ENCODE data around the gene ZNF639.
"Not testable (repeated sequence)": the region's sequence is repeated elsewhere in the genome, so short reads cannot be mapped to it uniquely, and the experiment has no call there.

Gene ZNF639, protein sequence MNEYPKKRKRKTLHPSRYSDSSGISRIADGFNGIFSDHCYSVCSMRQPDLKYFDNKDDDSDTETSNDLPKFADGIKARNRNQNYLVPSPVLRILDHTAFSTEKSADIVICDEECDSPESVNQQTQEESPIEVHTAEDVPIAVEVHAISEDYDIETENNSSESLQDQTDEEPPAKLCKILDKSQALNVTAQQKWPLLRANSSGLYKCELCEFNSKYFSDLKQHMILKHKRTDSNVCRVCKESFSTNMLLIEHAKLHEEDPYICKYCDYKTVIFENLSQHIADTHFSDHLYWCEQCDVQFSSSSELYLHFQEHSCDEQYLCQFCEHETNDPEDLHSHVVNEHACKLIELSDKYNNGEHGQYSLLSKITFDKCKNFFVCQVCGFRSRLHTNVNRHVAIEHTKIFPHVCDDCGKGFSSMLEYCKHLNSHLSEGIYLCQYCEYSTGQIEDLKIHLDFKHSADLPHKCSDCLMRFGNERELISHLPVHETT

DNA sequence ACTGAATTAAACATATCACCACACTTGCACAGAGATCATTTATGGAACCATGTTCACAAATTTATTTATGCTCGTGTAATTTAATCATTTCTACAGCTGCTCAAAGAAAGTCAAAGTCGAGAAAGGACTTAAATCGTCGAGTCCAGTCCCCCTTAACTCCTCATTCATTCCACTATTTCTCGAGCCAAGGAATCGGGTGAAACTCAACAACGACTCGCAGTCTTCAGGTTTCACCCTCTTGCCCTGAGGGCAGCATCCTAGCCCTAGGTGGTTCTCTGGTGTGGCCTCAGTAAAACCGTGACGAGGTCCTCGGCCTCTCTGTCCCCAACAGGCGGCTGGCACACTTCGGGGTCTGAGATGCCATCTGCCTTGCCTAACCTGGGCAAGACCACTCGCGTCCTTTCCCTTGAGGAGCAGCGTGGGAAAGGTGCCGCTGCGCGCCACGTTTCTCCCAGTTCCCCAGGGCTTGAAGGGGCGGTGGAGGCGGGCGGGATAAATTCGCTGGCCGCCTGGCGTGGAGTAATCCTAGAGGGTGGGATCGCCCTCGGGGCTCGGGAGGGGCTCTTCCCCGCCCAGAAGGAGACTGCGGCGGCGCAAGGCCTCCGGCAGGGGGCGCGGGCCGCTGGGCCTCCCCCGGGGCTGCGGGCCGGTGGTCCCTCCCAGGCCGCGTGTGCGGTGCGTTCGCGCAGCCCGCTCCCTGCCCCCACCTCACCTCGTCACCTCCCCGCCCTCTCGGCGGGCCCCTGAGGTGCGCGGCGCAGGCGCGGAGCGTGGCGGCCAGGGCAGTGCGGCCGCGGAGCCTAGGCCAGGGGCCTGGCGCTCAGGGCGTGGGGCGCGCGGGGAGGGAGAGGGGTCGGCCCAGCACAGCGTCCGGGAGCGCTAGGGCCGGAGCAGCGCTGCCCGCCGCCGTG is at the start of gene ZNF639:
Gene ZNF639 (plus strand): TSS at position 746 of the 911 bp plus-strand sequence. CDS start 5,263 bp downstream, outside the sequence.
- DNase-seq (ENCODE audit: low read depth in 2 of 2), result peak; percentile 67 to 75

DNA sequence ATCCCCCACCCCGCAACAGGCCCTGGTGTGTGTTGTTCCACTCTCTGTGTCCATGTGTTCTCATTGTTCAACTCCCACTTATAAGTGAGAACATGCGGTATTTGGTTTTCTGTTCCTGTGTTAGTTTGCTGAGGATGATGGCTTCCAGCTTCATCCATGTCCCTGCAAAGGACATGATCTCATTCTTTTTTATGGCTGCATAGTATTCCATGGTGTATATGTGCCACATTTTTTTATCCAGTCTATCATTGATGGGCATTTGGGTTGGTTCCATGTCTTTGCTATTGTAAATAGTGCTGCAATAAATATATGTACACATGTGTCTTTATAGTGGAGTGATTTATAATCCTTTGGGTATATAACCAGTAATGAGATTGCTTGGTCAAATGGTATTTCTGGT is 48.4 kb upstream of the ZNF639 start:
- not testable (repeated sequence) for DNase-seq (ENCODE audit: low read depth in 2 of 2)

DNA sequence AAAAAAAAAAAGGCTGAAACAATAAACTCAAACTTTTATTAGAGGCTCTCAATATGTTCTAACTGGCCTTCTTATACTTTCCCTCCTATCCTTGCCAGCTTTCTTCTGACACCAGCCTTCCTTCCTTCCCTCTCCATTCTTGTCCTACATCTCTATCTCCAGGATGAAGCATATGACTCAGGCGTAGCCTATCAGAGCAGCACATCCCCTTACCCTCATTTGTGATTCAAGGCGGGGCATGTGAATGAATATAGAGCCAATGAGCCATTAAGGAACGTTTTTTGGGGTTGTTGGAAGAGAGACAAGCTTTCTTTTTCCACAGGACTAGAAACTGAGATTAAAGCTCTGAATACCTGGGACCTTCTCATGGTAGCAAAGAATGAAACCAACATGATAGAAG is 46.8 kb upstream of the ZNF639 start:
- DNase-seq (ENCODE audit: low read depth in 2 of 2), result no peak

DNA sequence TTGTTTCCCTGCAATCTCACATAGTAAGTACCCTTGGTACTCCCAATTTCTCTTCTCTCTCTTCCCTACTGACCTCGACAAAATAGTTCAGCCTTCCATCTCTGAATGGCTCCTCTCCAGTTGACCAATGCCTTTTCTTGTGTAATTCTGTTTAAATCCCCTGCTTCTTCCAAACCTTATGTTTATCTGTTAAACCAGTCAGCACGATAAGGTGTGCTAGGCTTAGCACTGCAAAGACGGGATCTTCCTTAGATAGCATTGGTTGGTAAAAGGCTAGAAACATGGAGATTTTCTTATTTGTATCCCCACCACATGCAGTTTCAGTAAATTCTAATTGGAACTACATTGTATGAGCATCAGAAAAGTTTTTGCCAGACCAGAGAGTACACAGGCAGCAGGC is 46.1 kb upstream of the ZNF639 start:
- no peak for DNase-seq (ENCODE audit: low read depth in 2 of 2)

DNA sequence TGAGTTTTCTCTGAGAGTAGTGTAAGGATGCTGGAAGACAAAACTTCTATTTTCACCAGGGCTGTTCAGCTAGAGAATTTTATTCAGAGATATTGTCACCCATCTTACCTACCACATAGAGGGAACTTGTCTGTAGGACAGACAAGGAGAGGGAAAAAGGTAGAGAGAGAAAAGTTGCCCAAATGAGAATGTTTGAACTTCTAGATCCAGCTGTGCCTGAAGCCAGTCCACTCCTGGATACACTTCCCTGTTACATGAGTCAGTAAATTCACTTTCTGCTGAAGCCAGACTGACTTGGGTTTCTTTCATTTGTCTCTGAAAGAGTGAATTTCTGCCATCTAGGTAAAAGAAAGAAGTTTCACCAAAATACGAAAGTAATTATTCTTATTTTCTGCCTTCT is 44.7 kb upstream of the ZNF639 start:
- DNase-seq (ENCODE audit: low read depth in 2 of 2), result no peak

DNA sequence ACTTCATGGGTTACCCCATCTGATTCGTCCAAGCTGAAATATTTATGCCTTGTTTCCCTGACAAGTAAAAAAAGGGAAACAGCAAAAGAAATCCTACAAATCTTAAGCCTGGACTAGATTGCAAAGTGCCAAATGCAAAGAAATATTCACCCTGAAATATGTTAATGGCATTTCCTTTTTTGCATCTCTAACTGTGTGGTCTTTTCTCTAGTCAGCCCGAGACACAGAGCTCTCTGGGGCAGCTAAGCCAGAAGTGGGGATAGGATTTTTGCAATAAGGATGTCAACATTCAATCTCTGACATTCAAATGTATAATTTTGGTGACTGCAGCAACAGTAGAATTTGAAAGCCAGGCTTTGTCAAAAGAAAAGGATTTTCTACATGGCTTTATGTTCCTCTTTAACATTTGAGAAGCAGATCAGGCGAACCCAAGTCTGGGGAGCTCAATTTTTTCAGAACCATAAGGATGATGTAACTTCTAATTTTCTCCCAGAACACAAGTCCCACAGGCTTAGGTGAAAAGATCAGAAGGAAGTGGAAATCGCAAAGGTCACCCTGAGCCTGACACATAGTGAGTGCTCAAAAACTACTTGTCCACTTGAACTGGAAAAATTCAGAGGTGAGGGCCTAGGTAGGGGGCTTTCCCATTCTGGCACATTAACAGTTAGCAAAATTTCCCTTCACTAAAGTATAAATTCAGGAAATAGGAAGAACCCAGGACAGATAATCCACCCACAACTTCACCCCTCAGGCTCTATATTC is 43.7 kb upstream of the ZNF639 start:
- DNase-seq (ENCODE audit: low read depth in 2 of 2), result no peak

DNA sequence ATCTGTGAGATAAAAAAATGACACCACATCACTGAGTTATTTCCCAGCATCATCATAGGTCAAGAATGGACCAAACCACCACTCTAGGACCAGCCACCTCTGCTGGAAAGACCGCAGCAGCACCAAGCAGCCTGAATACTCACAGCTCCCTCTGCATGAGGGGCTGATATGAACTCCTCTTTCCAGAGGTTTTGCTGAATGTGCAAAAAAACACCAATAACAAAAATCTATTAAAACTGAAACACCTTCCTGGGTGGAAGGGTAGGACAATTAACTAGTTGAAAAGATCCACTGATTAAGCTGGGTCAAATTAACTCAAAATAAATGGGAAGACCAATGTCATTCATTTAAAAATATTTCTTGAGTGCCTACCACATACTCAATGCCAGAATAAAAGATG is 43.0 kb upstream of the ZNF639 start:
- DNase-seq (ENCODE audit: low read depth in 2 of 2), result no peak

DNA sequence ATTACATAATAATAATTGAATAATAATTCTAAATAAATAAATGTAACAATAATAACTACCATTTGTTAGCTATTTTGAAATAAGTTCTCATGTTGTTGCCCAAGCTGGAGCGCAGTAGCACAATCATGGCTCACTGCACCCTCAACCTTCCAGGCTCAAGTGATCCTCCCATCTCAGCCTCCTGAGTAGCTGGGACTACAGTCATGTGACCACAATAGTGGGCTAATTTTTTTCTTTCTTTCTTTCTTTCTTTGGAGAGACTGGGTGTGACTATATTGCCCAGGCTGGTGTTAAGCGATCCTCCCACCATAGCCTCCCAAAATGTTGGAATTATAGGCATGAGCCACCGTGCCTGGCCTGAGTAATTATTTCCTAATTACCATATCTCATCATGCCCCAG is 41.0 kb upstream of the ZNF639 start:
- DNase-seq (ENCODE audit: low read depth in 2 of 2), result no peak

DNA sequence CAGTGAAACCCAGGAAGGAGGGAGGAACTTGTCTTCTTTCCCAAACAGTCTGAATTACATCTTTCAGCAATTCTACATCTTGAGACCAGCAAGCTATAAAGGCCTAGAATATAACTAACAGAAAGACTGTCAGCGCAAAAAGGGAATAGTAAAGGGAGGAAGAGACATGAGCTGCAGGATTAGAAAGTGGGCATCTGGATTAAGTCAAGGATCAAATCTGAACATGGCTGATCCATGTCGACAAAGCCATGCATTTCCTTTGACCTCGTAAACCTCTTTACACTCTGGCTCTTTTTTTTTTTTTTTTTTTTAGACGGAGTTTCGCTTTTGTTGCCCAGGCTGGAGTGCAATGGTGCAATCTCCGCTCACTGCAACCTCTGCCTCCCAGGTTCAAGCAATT is 36.5 kb upstream of the ZNF639 start:
- DNase-seq (ENCODE audit: low read depth in 2 of 2), result no peak

DNA sequence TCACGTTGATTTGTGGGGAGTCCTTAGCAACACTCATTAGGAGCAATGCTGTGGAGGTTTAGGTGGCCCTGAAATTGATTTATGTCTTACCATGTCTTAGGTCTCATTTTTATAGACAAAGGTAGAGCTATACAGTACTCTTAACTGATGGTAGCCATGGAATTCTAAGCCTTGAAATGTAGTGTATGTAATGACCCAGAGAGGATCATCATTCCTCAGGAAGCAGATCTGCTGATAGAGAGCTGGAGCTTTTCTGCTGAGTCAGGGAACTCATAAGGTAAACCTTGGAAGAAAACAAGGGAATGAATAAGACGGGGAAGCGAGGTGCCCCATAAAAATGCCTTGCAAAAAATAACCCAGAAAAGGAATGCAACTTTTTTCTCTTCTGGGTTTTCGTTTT is 34.0 kb upstream of the ZNF639 start:
- no peak for DNase-seq (ENCODE audit: low read depth in 2 of 2)

DNA sequence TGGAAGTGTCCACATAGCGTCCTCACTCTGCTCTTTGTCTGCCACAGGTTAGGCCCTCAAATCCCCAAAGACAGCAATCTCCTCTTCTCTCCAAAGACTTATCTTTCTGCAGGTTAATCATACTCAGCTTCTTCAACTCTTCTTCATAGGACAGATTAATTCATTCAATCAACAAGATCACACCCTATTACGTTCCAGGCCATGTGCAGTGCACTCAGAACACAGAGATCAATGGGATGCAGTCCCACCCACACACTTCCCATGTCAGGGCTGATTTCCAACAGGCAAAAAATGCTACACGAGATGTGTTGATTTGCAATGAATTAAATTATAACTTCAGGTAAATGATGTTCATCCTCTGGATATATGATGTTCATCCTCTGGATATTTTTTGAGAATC is 33.5 kb upstream of the ZNF639 start:
- no peak for DNase-seq (ENCODE audit: low read depth in 2 of 2)

DNA sequence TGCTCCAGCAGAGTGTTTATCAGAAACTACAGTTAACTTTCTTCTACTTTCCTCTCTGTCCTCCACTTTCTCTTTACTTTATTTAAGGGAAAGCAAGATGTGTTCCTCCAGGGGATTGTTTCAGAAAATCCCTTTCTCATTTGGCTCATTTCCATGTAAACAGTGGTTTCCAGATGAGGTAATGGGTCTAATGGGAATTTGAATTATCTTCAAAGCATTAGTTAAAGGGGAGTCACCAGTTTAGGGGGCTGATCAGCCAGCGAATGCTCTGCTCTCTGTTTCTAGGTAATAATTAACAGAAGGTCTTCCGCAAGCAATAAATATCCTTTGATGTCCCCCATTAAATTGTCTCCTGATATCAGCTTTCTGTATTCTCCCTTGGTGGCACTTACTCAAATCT is 30.4 kb upstream of the ZNF639 start:
- DNase-seq (ENCODE audit: low read depth in 2 of 2), result no peak

DNA sequence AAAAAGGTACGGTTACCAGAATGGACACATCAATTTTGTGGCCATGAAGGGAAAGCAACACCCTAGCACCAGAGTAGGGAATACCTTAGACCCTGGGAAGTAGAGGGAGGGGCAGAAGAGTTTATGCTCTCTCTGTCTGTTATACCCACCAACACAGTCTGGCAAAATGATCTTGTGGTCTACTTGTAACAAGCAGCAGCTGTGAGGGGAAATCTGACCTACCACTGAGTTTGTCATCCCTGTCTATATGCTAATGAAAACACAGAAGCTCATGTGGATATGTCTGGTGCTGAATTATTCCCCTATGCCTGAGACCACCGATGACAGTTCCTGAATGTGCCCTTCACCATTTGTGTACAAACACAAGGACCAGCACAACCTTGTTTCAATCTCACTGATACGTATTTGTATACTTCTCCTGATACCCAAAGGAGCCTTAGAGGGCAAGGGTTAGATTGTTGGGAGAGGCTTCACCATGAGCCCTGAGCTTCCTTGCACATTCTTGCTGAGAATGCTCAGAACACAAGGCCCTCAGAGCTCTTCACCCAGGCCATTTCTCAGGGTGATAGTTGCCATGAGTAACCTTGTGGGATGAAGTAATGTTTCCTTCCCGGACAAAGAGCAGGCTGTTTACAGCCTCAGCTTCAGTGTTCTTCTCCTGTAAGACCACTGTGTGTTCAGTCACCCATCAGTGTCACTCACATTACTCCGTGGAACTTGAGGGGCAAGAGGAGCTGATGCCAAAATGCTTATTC is 24.7 kb upstream of the ZNF639 start:
- DNase-seq (ENCODE audit: low read depth in 2 of 2), result no peak

DNA sequence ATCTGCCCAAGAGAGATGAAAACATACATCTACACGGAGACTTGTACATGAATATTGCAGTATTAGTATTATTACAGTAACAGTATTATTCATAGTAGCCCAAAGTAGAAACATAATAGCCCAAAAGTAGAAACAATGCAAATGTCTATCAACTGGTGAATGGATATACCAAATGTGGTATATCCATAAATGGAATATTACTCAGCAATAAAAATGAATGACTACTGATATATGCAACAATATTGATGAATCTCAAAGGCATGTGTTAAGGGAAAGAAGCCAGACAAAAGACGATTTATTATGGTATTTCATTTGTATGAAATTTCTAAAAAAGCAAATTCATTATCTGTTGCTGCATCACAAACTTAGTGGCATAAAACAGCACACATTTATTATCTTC is 23.5 kb upstream of the ZNF639 start:
- no peak for DNase-seq (ENCODE audit: low read depth in 2 of 2)

DNA sequence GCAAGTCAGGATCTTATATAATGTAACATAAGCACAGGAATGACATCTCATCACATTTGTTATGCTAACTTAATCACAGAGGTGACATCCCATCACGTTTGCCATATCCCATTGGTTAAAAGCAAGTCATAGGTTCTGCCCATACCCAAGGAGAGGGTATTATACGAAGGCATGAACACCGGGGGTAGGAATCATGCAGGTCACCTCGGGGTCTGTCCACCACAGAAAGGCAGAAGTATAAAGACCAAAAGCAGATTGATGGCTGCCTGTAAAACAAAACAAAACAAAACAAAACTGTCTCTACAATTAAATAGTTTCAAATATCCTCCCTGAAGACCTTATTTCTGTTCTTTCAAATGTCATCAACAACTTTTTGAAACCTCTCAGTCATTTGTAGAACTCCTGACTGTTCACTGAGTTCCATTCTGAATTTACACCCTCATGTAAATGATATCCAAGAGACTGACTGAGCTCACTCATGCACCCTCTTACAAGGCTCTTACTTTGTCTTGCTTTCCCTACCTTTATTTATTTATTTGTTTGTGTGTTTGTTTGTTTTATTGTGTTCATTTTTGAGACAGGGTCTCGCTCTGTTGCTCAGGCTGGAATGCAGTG is 22.7 kb upstream of the ZNF639 start:
- no peak for DNase-seq (ENCODE audit: low read depth in 2 of 2)

DNA sequence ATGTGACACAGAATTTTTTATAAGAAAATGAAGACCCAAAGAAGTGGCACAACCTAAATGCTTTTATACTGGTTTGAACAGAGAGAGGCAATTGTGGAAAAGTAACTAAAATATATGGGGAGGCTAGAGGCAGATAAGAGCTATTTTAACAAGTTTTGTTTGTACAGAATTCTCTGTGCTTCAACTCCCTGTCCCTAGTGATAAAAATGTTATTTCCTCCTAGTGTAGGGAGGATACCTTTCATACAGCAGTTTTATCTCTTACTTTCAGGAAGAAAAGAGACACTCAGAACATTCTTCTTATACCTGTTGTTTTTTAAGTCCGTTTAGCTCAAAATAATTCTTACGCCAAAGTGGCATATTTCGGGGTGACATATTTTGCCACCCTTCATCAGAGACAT is 21.2 kb upstream of the ZNF639 start:
- DNase-seq (ENCODE audit: low read depth in 2 of 2), result no peak

DNA sequence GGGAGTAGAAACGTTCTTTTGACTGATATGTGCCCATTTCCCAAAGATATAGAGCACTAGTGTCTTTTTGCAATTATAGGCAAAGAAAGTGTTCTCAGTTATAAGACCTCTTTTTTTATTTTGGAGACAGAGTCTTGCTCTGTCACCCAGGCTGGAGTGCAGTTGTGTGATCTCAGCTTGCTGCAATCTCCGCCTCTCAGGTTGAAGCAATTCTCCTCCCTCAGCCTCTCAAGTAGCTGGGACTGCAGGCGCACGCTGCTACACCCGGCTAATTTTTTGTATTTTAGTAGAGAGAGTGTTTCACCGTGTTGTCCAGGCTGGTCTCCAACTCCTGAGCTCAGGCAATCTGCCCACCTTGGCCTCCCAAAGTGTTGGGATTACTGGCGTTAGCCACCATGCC is 20.7 kb upstream of the ZNF639 start:
- no peak for DNase-seq (ENCODE audit: low read depth in 2 of 2)

DNA sequence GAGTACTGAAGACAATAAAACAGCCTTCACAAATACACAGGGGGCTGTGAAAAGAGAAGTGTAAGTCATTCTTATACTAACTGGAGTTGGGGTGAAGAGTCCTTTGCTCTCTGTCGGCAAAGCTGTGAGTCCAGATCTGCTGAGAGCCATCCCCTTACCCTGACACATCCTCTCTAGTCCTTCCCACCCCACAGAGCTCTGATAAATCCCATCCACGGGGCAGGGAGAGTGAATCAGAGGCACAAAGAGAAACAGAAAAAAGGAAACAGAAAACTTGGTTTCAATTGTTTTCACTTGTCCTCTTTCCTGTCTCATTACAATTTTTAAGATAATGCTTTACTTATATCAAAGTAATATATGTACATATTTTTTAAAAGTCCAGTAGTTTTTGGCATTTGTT is 18.2 kb upstream of the ZNF639 start:
- DNase-seq (ENCODE audit: low read depth in 2 of 2), result no peak

DNA sequence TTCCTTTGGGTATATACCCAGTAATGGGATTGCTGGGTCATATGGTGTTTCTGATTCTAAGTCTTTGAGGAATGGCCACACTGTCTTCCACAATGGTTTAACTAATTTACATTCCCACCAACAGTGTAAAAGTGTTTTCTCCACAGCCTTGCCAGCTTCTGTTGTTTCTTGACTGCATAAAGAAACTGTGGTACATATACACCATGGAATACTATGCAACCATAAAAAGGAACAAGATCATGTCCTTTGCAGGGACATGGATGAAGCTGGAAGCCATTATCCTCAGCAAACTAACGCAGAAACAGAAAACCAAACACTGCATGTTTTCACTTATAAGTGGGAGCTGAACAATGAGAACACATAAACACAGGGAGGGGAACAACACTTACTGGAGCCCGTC is 15.5 kb upstream of the ZNF639 start:
- not testable (repeated sequence) for DNase-seq (ENCODE audit: low read depth in 2 of 2)

DNA sequence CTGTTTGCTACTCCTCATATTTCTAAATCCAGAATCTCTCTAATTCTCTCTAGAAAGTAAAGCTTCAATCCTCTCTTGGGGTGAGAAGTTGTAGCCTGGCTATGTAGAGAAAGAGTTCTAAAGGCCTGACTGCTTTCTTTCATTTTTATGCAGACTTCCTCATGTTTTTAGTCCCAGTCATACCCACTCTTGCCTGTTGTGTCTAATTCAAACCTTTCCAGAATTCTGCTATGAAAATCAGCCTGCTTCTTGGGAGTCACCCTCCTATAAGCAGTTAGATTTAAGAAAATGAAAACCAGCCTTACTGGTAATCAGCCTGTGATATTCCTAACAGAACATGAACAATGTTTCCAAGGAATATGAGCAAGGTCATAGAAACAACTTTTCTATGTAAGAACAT is 14.8 kb upstream of the ZNF639 start:
- no peak for DNase-seq (ENCODE audit: low read depth in 2 of 2)
